ENCODE data around the gene EOGT.

Gene EOGT

DNA sequence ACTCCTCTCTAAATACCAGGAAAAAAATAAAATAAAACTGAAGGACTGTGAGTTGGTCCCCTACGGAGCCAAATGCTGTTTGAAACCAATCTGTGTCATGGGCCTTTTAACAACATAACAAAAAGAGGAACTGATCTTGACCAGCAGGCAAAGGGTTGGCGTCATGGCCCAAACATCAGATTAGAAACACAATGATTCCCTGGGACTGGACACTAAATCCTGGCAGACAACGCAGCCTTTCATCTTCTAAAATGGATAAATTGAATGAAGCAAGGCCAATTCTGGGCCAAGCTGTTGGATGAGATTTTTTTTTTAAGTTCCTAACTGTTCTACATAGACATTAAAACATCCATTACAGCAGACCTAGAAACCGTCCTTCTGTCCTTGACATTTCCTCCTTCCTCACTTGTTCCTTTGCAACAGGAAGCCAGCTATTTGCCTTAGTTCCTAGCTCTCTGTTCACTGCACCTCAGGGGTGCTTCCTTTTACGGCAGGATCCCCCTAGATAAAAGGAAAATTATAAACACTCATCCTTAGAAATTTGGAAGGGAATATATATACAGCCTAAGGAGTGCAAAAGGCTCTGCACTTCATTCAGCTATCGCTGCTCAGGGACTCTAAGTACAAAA lies 59.6 kb downstream of the EOGT start:
- DNase-seq: no peak

DNA sequence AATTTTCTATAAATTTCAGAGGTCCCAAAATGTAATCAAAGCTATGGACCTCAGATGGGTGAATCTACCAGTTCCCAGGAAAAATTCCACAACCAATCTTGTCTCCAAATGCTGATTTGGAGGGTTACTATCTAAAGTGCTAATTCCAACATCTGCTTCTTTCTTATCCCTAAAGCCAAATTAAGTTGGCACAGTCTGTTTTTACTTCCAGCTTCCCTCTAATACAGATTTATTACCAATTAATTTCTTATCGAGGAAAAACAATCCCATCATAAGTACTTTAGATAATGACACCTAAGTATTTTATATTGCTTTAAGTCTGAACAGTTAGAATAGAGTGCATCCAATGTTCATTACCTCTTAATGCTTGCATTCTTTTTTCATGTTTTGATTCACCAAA lies 68.3 kb downstream of the EOGT start:
- no peak for DNase-seq

DNA sequence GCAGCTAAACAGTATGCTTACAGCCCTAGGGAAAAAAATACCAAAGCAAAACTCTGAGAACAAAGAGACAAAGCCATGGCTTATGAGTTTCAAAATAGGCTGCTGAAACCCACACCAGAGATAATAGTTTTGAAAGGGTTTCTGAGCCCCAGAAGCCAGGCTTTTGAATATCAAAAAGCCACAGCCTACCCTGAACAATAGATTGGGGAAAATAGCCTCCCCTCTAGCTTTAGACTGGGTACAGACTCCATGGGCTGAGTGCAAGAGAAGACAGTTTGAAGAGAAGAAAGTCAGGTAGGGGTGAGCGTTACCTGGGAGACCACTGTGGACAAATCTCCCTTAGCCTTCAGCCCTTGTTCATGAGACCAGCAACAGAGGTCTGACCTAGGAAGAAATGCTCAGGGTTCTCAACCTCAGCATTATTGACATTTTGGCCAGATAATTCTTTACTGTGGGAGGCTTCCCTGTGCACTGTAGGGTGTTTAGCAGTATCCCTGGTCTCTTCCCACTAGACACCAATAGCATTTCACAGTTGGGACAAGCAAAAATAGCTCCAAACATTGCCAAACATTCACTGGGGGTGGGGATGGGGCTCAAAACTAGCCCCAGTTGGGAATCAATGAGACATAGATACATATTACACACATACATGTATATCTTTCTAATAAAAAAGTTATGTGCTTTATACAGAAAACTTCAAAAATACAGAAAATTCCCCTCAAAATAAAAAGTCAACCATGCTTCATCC lies 69.6 kb downstream of the EOGT start:
- no peak for DNase-seq

DNA sequence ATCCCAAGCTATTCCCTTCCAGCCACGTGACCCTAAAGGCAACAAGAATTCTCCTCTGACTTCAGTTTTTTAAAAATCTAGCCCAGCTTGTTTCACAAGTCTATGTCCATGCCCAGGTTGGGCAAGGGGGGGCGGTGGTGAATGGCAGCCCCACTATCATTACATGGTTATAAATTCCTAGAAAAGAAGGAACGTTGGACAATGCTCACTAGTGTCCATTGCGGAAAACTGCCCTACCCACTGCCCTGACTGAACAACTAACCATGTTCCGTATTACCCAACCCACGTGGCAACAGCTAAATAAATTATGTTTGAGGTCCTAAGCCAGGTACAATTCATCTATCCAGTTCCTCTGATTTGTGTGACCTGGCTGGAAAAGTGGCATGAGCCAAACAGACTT lies 72.4 kb downstream of the EOGT start:
- DNase-seq: no peak

DNA sequence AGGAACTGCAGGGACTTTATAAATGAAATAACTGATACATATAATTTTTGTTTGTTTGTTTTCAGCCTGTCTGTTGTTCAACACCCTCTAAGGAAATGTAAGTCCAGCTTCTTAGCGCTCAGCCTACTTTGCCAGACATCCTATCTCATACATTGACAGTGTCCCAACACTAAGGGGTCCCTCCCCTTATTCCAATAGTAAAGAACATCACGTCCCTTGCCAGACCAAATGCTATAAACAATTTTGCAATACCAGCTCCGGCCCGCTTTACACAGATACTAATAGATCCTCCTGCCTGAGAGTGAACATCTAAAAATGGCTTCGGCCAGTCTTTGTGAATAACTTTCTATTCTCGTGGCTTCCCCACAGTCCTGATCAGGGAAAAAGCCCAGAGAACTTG lies 76.6 kb downstream of the EOGT start:
- no peak for DNase-seq

DNA sequence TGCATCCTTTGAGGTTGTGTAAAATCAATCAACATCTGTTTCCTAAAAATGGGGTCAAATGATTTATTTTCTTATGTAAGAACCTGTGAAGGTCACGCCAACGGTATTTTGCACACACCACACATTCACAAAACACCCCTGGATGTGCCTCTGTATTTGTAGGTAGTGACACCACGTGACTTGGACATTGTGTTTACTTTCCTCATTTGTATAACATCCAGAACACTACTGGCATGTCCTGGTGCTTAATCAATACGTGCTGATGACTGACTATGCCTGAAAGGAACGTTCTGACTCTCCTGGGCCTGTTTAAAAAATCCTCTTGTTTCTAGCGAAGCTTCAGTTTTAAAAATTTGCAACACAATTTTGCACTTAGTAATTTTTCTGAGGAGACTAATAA lies 77.7 kb downstream of the EOGT start:
- DNase-seq: no peak

DNA sequence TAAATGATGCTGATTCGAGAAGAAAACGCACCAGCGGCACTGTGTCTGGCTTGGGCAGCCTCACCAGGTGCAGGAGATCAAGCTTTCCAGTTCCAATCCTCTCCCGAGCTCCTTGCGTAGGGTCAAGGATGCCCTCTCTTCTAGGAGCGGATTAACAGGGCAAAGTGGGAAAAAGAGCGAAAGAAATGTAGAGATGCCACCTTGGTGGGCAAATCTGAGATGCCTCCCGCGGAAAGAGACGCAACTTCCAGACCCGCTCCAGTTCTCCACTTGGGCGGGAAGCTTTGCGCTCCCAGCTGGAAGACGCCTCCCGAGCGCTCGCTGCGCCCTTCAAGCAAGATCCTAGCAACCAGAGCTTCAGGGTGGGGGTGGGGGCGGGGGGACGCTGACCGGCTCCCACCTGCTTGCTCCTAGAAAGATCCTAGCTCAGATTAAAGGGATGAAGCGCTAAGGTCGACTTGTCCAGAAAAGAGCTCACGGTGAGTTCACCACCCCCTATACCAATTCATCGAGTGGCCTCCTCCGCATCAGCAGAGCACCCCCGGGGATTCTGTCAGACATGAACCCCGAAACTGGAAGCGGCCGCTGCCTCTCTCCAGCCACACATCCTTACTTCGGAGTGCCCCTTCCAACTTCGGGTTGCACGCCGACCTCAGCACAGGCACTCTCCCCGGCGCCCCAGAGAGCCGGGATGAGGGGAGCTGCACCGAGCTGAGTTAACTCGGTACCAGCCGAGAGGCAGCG lies 81.9 kb downstream of the EOGT start:
- no peak for DNase-seq
